T-helper 1 cell treated with Interleukin-12 subunit alpha and Interleukin-12 subunit beta and Interleukin-4 antibody, amounts not matched to agents 30 ng/mL and 1 ng/mL, for 36 hours (primary cell): ENCODE data around the gene TLNRD1. TPM values are rescaled to one million over a fixed set of nuclear protein-coding genes. Genes with fewer than 3 reads are reported as not detected.

Source experiments
- intact Hi-C: fragments of 100-400 bp; cut with micrococcal nuclease; formaldehyde crosslinking; loops from one replicate; pipeline ENCODE4 v1.15.1; 2024
- total RNA-seq: library from RNA; stranded (reverse); gene quantifications from 2 replicates; pipeline ENCODE4 v1.2.3, GENCODE V29; 2022

Gene TLNRD1
- total RNA-seq, 1 donor from 2014 or later, result 37.0 TPM

DNA sequence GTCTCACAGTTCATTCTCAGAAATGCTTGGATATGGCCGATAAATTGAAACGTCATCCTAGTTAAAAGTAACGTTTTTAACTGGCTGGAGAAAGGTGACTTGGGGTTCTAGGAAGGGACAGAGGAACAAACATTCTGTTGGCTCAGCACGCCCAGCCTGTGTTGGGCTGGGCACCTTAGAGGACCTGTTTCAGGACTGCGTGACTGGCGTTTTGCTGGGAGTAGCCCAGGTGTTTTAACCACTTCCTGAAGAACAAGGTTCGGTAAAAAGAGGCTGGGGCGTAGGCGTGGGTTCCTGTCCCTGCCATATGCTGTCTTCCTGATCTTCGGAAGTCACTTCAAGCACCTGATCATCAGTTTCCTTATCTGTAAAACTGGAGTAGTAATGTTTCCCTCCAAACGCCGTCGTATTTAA lies 1.1 kb upstream of the TLNRD1 start:
- intact Hi-C loops, result loop anchor here (1.0 to 2.0 kb wide), 5 partner anchors 10 to 1047 kb away; partner anchors contain the start of genes MESD and MEX3B

DNA sequence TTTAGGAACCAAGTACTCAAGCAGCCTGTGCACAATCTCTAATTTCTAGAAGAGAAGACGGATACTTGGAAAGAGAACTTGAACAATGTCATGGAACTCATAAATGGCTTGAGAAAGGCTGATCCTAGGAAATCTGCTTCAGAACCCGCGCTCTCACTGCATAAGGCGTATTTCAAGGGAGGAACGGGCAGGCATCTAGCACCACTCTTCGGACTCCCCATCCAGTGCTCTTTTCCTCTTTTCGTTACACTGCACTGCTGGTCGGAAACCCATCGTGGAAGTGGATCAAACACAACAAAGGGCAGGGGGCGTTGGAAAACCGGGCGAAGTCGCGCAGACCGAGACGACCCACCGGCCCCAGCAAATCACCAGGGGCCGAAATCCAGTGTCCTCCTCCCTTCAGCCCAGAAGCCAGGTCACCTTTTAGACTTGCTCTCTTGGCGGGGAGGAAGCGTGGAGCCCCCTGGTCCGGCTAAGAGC lies 539 bp upstream of the TLNRD1 start:
- intact Hi-C loops, result loop anchor here (1.0 to 2.0 kb wide), 5 partner anchors 11 to 1047 kb away; partner anchors contain the start of genes MESD and MEX3B

GRCh38 chr15:81001152-81002008 lies 657 bp downstream of the TLNRD1 start:
- intact Hi-C loops, result loop anchor here (1.0 to 2.0 kb wide), 2 partner anchors 38 to 1045 kb away; partner anchors contain the start of gene MEX3B

DNA sequence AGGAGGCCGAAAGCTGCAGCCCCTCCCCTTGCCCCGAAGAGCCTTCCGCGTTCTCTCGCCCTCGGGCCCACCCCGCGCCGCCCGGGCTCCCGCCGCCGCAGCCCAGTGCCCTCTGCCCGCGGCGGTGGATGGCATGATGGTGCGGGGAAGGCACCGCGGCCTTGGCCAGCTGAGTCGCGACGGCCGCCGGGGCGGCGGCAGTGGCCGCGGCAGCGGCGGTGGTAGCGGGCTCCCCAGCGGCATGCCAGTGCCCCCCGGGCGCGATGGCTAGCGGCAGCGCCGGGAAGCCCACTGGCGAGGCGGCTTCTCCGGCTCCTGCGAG lies 1.2 kb downstream of the TLNRD1 start:
- intact Hi-C loops, result loop anchor here (1.0 kb wide), 1 partner anchor 37 kb away; no protein-coding TSS in a partner anchor

DNA sequence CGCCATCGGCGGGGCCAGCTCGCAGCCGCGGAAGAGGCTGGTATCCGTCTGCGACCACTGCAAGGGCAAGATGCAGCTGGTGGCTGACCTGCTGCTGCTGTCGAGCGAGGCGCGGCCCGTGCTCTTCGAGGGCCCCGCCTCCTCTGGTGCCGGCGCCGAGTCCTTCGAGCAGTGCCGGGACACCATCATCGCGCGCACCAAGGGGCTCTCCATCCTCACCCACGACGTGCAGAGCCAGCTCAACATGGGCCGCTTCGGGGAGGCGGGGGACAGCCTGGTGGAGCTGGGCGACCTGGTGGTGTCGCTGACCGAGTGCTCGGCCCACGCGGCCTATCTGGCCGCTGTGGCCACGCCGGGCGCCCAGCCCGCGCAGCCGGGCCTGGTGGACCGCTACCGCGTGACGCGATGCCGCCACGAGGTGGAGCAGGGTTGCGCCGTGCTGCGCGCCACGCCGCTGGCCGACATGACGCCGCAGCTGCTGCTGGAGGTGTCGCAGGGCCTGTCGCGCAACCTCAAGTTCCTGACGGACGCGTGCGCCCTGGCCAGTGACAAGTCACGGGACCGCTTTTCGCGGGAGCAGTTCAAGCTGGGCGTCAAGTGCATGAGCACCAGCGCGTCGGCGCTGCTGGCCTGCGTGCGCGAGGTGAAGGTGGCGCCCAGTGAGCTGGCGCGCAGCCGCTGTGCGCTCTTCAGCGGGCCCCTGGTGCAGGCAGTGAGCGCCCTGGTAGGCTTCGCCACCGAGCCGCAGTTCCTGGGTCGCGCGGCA lies 1.8 kb downstream of the TLNRD1 start:
- intact Hi-C loops, result loop anchor here (1.0 kb wide), 1 partner anchor 37 kb away; no protein-coding TSS in a partner anchor

- intact Hi-C loops, result no loop called here
These were observed 2.3 kb downstream of the TLNRD1 start for GRCh38 chr15:81003097-81003350.

GRCh38 chr15:81006124-81006523 lies 5.4 kb downstream of the TLNRD1 start:
- intact Hi-C loops, result no loop called here

DNA sequence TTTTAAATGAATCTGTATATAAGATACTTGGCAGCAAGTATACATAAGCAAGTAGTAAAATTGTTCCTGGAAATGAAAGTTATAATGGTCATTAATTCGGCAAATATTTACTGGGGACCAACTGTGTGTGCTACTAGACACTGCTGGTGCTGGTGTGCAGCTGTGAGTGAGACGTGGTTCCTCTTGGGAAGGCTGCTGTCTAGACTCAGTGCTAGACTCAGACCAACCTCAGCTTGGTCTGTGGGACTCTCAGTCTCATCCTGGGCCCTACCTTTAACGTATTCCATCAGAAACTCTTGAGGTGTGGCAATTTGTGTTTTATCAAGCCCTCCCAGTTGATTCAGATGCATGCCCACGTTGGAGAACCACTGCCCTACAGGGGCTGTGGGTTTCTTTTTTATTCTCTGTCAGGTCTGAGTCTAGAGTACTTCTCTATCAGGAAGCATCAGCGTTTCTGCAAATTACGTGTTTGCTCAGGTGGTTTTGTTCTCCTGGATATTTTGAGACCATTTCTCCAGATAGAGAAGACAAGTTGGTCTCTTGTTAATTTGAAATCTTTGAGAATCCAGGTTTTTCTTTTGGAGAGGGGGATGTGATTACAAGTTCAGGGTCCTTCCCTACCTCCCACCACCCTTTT lies 6.8 kb downstream of the TLNRD1 start:
- intact Hi-C loops, result no loop called here

DNA sequence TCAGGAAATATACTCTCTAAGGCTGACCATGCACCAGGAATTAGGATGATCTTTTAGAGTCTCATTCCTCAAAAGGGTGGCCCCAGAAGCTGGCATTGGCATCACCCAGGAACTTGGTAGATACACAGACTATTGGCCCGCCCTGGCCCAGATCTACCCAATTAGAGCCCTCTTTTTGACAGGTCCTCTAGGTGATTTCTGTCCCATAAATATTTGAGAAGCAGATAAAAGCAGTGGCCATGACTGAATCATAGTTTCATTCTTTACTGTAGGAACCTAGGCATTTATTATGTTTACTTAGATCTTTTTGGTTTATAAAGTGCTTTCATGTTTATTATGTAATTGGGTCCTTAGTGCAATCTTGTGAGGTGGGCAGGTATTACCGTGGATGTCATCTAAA lies 7.6 kb downstream of the TLNRD1 start:
- intact Hi-C loops, result no loop called here

DNA sequence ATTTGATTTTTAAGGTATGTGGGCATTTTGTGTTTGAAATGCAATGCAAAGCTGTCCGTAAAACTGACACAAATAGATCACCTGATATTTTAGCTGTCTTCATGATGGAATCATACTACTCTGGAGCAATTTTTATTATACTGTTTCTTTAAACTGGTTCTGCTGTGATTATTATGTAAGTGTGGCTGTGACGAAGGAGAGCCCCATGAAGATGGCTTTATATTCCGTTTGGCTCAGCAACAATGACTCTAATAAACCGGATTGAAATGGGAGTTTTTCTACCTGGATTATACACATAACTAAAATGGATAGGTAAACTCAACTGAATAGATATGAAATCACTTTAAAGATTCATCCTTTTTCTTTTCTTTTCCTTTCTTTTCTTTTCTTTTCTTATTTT lies 9.4 kb downstream of the TLNRD1 start:
- intact Hi-C loops, result no loop called here

- intact Hi-C loops, result no loop called here
These were observed 10.9 kb downstream of the TLNRD1 start for GRCh38 chr15:81011593-81011992.

- intact Hi-C loops, result no loop called here
These were observed 11.9 kb downstream of the TLNRD1 start for GRCh38 chr15:81012588-81012987.

GRCh38 chr15:81013396-81013929 lies 12.7 kb downstream of the TLNRD1 start:
- intact Hi-C loops, result no loop called here

DNA sequence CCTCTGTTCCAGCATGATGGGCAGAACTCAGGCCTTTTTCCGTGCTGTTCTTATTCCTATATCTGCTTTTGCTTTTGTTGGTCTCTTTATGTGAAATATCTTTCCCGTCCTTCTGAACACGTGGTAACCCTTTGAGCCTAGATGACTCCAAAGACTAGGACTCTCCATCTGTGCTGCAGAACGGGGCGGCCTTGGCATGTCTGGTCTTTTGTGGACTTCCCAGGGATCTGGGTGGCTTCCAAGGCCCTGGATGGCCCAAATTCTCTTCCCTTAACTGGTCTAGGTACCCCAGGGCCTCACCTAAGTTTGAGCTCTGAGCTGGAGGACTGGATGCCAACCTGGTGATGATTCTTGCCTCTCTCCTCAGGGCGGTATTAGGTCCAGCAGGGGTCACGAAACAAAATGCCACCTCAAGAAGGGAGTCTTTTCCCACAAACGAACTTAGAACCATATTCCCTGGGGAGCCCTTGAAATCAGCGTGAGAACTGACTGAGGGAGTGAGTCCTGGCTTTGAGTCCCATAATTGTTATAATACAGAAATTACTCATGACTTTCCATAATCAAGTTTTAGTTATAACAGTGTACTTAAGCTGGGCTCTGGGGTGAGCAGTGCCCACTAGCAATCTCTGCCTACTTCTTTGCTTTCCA lies 13.8 kb downstream of the TLNRD1 start:
- intact Hi-C loops, result no loop called here

DNA sequence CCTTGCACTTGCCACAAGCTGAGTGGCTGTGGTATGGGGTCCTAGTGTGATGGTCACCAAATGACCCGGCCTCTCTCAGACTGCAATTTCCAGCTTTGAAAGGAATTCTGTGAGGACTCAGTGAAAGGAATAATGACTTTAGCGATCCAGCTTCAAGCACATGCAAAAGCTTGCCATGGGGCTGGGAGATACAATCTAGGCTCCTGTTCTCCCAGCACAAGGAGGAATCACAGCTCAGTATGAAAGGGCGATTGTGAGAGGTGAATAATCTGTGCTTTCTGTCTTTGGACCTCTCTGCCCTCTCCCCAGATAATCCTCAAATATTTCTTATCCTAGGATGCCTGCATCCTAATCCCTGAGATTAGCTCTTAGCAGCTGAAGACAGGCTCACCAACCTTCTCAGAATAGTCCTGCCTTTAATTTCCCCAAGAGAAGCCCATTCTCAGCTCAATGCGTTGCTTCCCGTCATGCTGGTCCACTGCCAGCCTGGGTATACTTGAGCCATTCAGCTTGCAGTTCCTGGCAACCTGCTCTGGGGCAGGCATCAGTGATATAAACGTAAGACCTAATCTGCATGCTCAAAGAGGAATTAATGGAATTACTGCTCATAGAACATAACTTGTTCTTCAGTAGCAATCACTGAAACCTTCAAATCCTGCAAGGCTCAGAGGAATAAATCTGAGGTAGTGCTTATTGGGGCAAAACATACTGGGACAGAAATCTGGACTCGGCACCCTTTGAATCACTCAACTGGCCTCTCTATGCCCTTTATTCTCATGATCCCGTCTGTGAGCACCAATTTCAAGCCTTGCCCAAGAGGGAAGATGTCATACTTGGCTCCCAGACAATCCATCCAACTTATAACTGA lies 15.1 kb downstream of the TLNRD1 start:
- intact Hi-C loops, result no loop called here

DNA sequence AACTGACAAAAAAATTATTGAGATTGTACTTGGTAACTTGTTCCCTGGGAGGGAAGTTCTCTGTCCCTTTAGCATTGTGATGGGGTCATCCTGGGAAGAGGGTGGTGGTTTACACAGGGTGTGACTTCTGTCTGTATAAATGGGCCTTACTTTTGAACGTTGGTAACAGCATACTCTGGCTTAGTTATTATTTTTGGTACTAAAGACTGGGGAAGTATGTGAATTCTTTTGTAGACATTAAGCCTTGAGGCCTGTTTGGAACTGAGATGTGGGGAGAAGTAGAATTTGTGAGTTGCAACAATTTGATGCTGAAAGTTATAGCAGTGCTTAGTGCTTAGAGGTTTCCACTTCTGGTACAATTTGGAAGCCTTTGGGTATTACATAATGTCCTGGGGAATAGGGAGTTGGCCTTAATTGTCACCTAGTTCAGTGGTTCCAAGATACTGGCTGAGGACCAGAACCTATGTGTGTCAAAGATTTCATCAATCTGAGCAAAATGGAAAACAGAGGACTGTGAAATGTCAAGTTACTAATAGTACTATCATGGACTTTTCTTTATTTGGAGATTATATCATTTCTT lies 15.9 kb downstream of the TLNRD1 start:
- intact Hi-C loops, result no loop called here

- intact Hi-C loops, result no loop called here
These were observed 17.5 kb downstream of the TLNRD1 start for GRCh38 chr15:81018197-81018596.

GRCh38 chr15:81021321-81021720 lies 20.6 kb downstream of the TLNRD1 start:
- intact Hi-C loops, result no loop called here

- intact Hi-C loops, result loop anchor here (1.0 kb wide), 1 partner anchor 23 kb away; the partner anchor contains the start of gene TLNRD1
These were observed 23.0 kb downstream of the TLNRD1 start for GRCh38 chr15:81023483-81024264.
